Epithelial cell of prostate (primary cell): ENCODE measurements around the gene ITLN2.
"Not testable (repeated sequence)": the region's sequence is repeated elsewhere in the genome, so short reads cannot be mapped to it uniquely, and the experiment has no call there.

Experiments
- DNase-seq: peaks from one replicate; pipeline ENCODE4 v3.0.0-alpha.2; 2011; ENCODE audit warnings: low read depth, low spot score
- H3K27ac ChIP-seq: fragments of 450-650 bp; 2 replicates; pipeline ENCODE4 v1.5.1; 2017; ENCODE audit warnings: mild to moderate bottlenecking

Gene ITLN2

GRCh38 chr1:160954158-160955104 is at the start of gene ITLN2:
TSS of gene ITLN2 (minus strand) at chr1:160954809. CDS start at chr1:160954741, 68 bp downstream.
- no peak within 1 kb of the TSS for H3K27ac ChIP-seq
- no peak for DNase-seq

DNA sequence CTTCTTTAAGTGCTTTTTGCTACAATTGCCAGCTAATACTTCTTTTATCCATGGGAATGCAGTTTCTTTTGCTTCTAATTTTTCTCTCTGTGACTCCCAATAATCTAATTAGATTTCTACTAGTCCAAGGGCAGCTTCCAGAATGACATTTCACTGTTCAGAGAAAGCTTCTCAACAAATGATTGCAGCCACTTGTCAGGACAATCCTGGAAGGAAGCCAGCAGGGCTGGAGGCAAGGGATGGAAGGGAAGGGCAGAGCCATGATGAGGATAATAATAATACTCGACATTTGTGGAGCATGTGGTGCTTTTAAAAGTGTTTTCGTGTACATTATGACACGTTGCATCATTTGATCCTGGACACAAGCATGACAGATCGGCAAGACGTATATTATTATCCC is 46.9 kb upstream of the ITLN2 start:
- DNase-seq = no peak
- H3K27ac ChIP-seq = peak overlapping the region; percentile 22

- H3K27ac ChIP-seq = peak overlapping the region; percentile 22
- no peak for DNase-seq
Measured at GRCh38 chr1:161000736-161001480, 46.3 kb upstream of the ITLN2 start.

- peak overlapping the region; percentile 84 for H3K27ac ChIP-seq
- no peak for DNase-seq
Measured at GRCh38 chr1:160999376-160999775, 44.8 kb upstream of the ITLN2 start.

GRCh38 chr1:160997323-160998038 is 42.9 kb upstream of the ITLN2 start:
- peak overlapping the region; percentile 84 for H3K27ac ChIP-seq
- DNase-seq = no peak

GRCh38 chr1:160996178-160996577 is 41.6 kb upstream of the ITLN2 start:
- peak overlapping the region; percentile 84 for H3K27ac ChIP-seq
- DNase-seq = peak; percentile 82

- DNase-seq = no peak
- peak overlapping the region; percentile 84 for H3K27ac ChIP-seq
Measured at GRCh38 chr1:160993544-160994193, 39.1 kb upstream of the ITLN2 start.

DNA sequence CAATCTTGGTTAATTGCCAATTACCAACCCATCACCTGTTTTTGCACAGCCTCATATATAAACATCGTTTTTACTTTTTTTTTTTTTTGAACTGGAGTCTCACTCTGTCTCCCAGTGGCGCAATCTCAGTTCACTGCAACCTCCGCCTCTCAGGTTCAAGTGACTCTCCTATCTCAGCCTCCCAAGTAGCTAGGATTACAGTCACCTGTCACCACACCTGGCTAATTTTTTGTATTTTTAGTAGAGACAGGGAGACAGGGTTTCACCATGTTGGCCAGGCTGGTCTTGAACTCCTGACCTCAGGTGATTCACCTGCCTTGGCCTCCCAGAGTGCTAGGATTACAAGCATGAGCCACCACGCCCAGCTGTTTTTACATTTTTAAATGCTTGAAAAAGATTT is 37.4 kb upstream of the ITLN2 start:
- not testable (repeated sequence) for DNase-seq
- H3K27ac ChIP-seq = peak overlapping the region; percentile 22

- no peak overlapping the region for H3K27ac ChIP-seq
- DNase-seq = no peak
Measured at GRCh38 chr1:160987359-160988050, 32.9 kb upstream of the ITLN2 start.

GRCh38 chr1:160985723-160986122 is 31.1 kb upstream of the ITLN2 start:
- no peak overlapping the region for H3K27ac ChIP-seq
- no peak for DNase-seq

DNA sequence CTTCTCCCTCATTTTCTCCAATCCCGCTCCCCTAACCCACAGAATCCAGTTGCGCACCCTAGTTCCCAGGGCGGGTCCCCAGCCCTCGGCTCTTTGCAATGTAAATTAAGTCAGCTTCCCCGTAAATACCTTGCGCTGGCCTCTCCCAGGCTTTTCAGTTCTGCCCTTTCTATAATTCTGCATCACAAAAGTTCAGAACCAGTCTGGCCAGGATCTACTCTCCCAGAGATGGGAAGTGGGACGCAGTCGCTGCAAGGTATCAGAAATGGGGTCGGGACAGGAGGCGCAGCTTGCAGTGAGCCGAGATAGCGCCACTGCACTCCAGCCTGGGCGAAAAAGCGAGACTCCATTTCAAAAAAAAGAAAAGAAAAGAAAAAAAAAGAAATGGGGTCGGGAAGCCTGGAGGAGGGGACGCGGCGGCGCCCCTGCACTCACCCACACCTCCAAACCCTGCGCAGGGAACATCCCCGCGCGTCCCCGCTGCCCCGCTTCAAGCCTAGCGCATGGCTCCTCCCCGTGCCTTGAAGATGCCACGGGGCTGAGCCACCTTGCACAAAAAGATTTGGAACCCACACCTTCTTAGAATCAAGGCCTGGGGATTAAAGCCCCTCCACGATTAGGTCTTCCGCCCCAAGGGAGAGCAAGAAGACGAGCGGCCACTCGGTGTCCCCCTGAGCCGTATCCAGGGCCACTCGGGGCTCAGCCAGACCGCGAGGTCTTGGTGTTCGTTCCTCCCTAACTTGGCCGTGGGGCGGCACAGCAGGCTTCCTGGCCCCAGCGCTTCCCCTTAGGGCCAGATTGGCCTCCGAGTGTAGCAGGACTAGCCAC is 27.2 kb upstream of the ITLN2 start:
- H3K27ac ChIP-seq = no peak overlapping the region

DNA sequence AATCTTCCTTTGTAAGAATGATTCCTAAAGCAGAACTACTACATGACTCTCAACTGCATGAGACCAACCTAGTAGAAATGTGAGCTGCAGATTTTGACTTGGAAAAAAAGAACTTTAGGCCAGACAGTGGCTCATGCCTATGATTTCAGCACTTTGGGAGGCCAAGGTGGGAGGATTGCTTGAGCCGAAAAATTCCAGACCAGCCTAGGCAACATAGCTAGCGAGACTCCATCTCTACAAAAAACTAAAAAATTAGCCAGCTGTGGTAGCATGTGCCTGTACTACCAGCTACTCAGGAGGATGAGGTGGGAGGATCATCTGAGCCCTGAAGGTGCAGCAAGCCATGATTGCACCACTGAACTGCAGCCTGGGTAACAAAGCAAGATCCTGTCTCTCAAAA is 24.7 kb upstream of the ITLN2 start:
- no peak overlapping the region for H3K27ac ChIP-seq
- DNase-seq = no peak

More for the DNA sequence above, 27.2 kb upstream of the ITLN2 start:
- DNase-seq = no peak

DNA sequence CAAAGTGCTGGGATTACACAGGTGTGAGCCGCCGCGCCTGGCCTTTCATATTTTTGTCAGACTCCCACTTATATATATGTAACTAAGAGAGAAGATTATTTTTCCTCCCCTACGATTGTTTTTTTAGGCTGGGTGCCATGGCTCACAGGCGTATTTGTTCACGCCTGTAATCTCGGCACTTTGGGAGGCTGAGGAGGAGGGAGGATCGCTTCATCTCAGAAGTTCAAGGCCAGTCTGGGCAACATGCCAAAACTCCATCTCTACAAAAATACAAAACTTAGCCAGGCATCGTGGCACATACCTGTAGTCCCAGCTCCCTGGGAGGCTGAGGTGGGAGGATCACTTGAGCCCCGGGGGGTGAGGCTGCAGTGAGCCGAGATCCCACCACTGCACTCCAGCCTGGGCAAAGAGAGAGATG is 23.9 kb upstream of the ITLN2 start:
- H3K27ac ChIP-seq = no peak overlapping the region
- DNase-seq = no peak

- DNase-seq = no peak
- H3K27ac ChIP-seq = no peak overlapping the region
Measured at GRCh38 chr1:160975026-160975425, 20.4 kb upstream of the ITLN2 start.

- DNase-seq = no peak
- no peak overlapping the region for H3K27ac ChIP-seq
Measured at GRCh38 chr1:160973491-160973890, 18.9 kb upstream of the ITLN2 start.

DNA sequence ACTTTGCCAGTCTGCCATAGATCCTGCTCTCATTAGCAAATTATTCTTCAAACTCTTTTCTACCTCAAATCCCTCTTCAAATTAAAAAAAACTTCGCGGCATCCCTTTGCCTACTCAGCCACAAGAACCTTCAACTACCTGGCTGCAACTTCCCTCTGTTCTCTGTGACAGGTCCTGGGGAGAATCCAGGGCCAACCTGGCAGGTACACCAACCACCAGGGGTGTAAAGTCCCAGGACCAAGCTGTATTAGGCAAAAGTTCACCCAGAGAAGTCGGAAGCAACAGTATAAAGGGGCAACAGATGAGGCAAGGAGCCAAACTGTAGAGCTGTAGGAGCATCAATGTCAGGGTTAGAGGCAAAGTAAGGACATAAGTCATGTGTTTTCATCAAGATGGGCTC is 18.3 kb upstream of the ITLN2 start:
- no peak for DNase-seq

GRCh38 chr1:160971618-160972056 is 17.0 kb upstream of the ITLN2 start:
- DNase-seq = no peak
- no peak overlapping the region for H3K27ac ChIP-seq

More for the DNA sequence above, 18.3 kb upstream of the ITLN2 start:
- no peak overlapping the region for H3K27ac ChIP-seq

- no peak for DNase-seq
- H3K27ac ChIP-seq = no peak overlapping the region
Measured at GRCh38 chr1:160963521-160963920, 8.9 kb upstream of the ITLN2 start.

GRCh38 chr1:160961419-160961818 is 6.8 kb upstream of the ITLN2 start:
- H3K27ac ChIP-seq = no peak overlapping the region
- DNase-seq = no peak
